ENCODE data around the gene WDR91.

WDR91 gene

DNA sequence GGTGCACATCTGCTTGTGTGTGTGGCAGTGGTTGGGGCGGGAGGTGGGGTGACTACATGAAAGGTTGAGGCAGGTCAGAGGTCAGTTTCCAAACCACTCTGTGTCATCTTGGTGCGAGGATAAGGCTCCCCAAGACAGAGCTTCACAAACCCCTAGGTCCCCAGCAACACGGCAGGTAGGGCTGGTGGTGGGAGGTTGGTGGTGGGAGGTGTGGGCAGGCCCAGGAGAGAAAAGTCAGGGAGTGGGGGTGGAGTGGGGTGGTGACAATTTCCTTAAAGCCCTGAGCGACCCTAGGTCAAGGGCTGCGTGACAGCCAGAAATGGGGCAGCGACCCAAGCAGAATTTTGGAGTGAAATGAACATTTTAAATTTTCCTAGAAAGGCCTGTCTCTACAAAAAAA, 20.8 kb upstream of the WDR91 start:
- no peak overlapping the region for H3K4me3 ChIP-seq (ENCODE audit: low read depth, low read length)
- TF ChIP-seq, protein P1, sequence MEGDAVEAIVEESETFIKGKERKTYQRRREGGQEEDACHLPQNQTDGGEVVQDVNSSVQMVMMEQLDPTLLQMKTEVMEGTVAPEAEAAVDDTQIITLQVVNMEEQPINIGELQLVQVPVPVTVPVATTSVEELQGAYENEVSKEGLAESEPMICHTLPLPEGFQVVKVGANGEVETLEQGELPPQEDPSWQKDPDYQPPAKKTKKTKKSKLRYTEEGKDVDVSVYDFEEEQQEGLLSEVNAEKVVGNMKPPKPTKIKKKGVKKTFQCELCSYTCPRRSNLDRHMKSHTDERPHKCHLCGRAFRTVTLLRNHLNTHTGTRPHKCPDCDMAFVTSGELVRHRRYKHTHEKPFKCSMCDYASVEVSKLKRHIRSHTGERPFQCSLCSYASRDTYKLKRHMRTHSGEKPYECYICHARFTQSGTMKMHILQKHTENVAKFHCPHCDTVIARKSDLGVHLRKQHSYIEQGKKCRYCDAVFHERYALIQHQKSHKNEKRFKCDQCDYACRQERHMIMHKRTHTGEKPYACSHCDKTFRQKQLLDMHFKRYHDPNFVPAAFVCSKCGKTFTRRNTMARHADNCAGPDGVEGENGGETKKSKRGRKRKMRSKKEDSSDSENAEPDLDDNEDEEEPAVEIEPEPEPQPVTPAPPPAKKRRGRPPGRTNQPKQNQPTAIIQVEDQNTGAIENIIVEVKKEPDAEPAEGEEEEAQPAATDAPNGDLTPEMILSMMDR (IDR thresholded peaks at IDR 0.05; ENCODE audit: low read depth, low read length): no peak
- TF ChIP-seq MAX (IDR thresholded peaks at IDR 0.05; ENCODE audit: low read depth, low read length): no peak
- TF ChIP-seq MYC (IDR thresholded peaks at IDR 0.05; ENCODE audit: low read depth, low read length): no peak
- no peak for TF ChIP-seq POLR2A (IDR thresholded peaks at IDR 0.05; ENCODE audit: extremely low read depth, insufficient read length)
- no peak for DNase-seq (ENCODE audit: low read depth)

DNA sequence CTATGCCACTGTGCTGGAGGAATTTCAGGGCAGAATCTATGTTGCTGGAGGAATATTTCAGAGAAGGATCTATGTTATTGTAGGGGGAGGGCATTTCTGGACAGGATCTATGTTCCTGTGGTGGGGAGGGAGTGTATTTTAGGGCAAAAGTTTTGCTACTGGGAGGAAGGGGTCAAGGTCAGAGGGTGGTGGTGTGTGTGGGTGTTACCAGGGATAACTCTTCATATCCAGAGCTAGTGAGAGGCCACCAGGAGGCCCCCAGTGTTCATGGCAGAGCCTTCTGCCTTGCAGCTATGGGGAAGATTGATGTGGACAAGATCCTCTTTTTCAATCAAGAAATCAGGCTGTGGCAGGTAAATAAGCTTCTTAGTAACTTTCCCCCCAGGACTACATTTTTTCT, 20.4 kb upstream of the WDR91 start:
- peak; percentile 34 for DNase-seq (ENCODE audit: low read depth)
- H3K4me3 ChIP-seq (ENCODE audit: low read depth, low read length): no peak overlapping the region
- TF ChIP-seq, protein P1 (IDR thresholded peaks at IDR 0.05; ENCODE audit: low read depth, low read length): no peak
- TF ChIP-seq MYC (IDR thresholded peaks at IDR 0.05; ENCODE audit: low read depth, low read length) (no peak), POLR2A (IDR thresholded peaks at IDR 0.05; ENCODE audit: extremely low read depth, insufficient read length) (no peak), MAX (IDR thresholded peaks at IDR 0.05; ENCODE audit: low read depth, low read length) (no peak)

GRCh38 chr7:135224027-135224426, 12.7 kb upstream of the WDR91 start:
- peak; percentile 45 for DNase-seq (ENCODE audit: low read depth)
- H3K4me3 ChIP-seq (ENCODE audit: low read depth, low read length): no peak overlapping the region
- TF ChIP-seq MYC (IDR thresholded peaks at IDR 0.05; ENCODE audit: low read depth, low read length) (no peak), POLR2A (IDR thresholded peaks at IDR 0.05; ENCODE audit: extremely low read depth, insufficient read length) (no peak), MAX (IDR thresholded peaks at IDR 0.05; ENCODE audit: low read depth, low read length) (no peak)
- TF ChIP-seq, protein P1 (IDR thresholded peaks at IDR 0.05; ENCODE audit: low read depth, low read length): no peak

DNA sequence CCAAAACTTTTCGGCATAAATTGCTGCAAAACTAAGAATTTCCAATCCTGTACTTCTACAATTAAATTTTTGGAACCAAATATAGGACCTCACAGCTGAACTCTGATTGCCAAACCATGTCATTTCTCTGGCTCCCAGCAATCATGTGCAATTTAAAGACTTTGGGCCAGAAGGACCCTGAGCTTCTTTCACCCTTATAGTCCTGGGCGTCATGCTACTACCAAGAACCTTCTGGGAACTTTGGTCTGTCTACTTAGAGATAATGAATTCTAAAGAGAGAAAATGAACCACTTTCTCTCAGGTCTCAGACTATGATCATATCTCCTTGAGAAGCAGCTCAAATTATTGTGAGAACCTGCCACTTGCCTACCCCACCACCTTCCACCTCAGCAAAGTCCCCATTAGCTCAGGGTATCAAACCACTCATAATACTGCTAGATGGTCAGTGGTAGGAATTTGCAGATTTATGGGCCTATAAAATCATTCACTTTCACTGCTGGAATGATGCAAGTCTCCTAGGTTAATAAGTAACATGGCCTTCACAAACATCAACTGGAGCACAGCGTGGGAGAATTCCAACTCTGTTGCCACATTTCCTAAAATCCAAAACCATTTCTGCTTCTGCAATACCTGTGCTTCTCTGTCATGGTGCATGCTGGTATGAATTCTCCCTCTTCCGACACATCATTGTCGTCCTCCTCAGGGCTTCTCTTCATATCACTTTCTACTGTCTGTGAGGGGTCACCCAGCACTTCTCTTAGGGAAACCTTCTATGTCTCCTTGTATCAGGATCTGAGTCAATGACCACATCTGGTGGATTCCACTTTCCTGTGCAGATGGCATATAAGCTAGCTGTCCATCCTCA, 6.6 kb upstream of the WDR91 start:
- TF ChIP-seq, protein P1 (IDR thresholded peaks at IDR 0.05; ENCODE audit: low read depth, low read length): no peak
- TF ChIP-seq POLR2A (IDR thresholded peaks at IDR 0.05; ENCODE audit: extremely low read depth, insufficient read length): no peak
- no peak for TF ChIP-seq MAX (IDR thresholded peaks at IDR 0.05; ENCODE audit: low read depth, low read length)
- no peak overlapping the region for H3K4me3 ChIP-seq (ENCODE audit: low read depth, low read length)
- no peak for DNase-seq (ENCODE audit: low read depth)

GRCh38 chr7:135215698-135216097, 4.4 kb upstream of the WDR91 start:
- TF ChIP-seq MYC (IDR thresholded peaks at IDR 0.05; ENCODE audit: low read depth, low read length) (no peak), MAX (IDR thresholded peaks at IDR 0.05; ENCODE audit: low read depth, low read length) (no peak), POLR2A (IDR thresholded peaks at IDR 0.05; ENCODE audit: extremely low read depth, insufficient read length) (no peak)
- TF ChIP-seq, protein P1 (IDR thresholded peaks at IDR 0.05; ENCODE audit: low read depth, low read length): no peak
- H3K4me3 ChIP-seq (ENCODE audit: low read depth, low read length): no peak overlapping the region
- no peak for DNase-seq (ENCODE audit: low read depth)

Data from NB4 (cell line).